HG02938 (cell line): ENCODE measurements around the gene PHF1.

Source experiments
- ATAC-seq: cut with Tn5 transposase; IDR thresholded peaks from one replicate; pipeline ENCODE4 v1.9.1; 2021; ENCODE audit warnings: mild to moderate bottlenecking, moderate library complexity; ENCODE audit not compliant: unreplicated experiment

Gene PHF1

GRCh38 chr6:33453393-33454008 is 42.7 kb downstream of the PHF1 start:
- no peak for ATAC-seq

- ATAC-seq = peak; percentile 92
Observed at GRCh38 chr6:33454009-33454946, 43.5 kb downstream of the PHF1 start, which contains the start of gene ZBTB9. Gene ZBTB9 (plus strand): TSS chr6:33454576. CDS start chr6:33455101, 525 bp downstream.

GRCh38 chr6:33455051-33455450 is 44.2 kb downstream of the PHF1 start:
- no peak for ATAC-seq

GRCh38 chr6:33456156-33456555 is 45.3 kb downstream of the PHF1 start:
- ATAC-seq = no peak

GRCh38 chr6:33458676-33459075 is 47.9 kb downstream of the PHF1 start:
- no peak for ATAC-seq

- no peak for ATAC-seq
Observed at GRCh38 chr6:33459226-33459625, 48.4 kb downstream of the PHF1 start.
